ENCODE measurements around the gene DOP1A. TPM values are rescaled to one million over a fixed set of nuclear protein-coding genes. Genes with fewer than 3 reads are reported as not detected.

The DOP1A gene
- total and polyA plus RNA-seq, 2 donors from 2014 or later = 5.1 to 31.6 TPM

- DNase-seq (no peak), FAIRE-seq (no peak)
Observed at GRCh38 chr6:83072726-83073125, 5.3 kb downstream of the DOP1A start.

GRCh38 chr6:83073615-83074014, 6.1 kb downstream of the DOP1A start:
- Histone ChIP-seq H3K36me3 (ENCODE audit: control insufficient read depth in 2 of 3, insufficient read depth in 3 of 3, low read length in 3 of 3) (no peaks in the 10 kb centered on the region), H3K27me3 (ENCODE audit: control insufficient read depth, insufficient read depth, low read length) (no peaks in the 10 kb centered on the region), H3K27ac (ENCODE audit: low read depth in 2 of 2, low read length in 2 of 2) (no peak overlapping the region), H3K9ac (ENCODE audit: low read length in 3 of 3) (no peak overlapping the region), H3K9me3 (ENCODE audit: control insufficient read depth in 2 of 3, insufficient read depth in 1 of 3, low read length in 3 of 3) (no peaks in the 10 kb centered on the region), H3K4me3 (ENCODE audit: low read length in 3 of 3) (no peak overlapping the region), H3K4me1 (ENCODE audit: control insufficient read depth in 2 of 3, insufficient read depth in 2 of 3, low read depth in 1 of 3, low read length in 3 of 3) (peaks cover 4 to 7% (median 5%) of the 10 kb centered on the region in 3 donors)
- intact Hi-C loops (cut with DNase I) = no loop called here
- TF ChIP-seq CTCF (IDR thresholded peaks at IDR 0.05; ENCODE audit: borderline replicate concordance, extremely low read depth, insufficient read depth) = no peak
- DNase-seq (no peak), FAIRE-seq (no peak)

More at GRCh38 chr6:83072726-83073125, 5.3 kb downstream of the DOP1A start:
- TF ChIP-seq CTCF (IDR thresholded peaks at IDR 0.05; ENCODE audit: borderline replicate concordance, extremely low read depth, insufficient read depth) = no peak
- intact Hi-C loops (cut with DNase I) = no loop called here
- Histone ChIP-seq H3K27ac (ENCODE audit: low read depth in 2 of 2, low read length in 2 of 2) (no peak overlapping the region), H3K4me3 (ENCODE audit: low read length in 3 of 3) (no peak overlapping the region), H3K4me1 (ENCODE audit: control insufficient read depth in 2 of 3, insufficient read depth in 2 of 3, low read depth in 1 of 3, low read length in 3 of 3) (peaks cover 4 to 11% (median 5%) of the 10 kb centered on the region in 3 donors), H3K9me3 (ENCODE audit: control insufficient read depth in 2 of 3, insufficient read depth in 1 of 3, low read length in 3 of 3) (no peaks in the 10 kb centered on the region), H3K36me3 (ENCODE audit: control insufficient read depth in 2 of 3, insufficient read depth in 3 of 3, low read length in 3 of 3) (no peaks in the 10 kb centered on the region), H3K9ac (ENCODE audit: low read length in 3 of 3) (no peak overlapping the region), H3K27me3 (ENCODE audit: control insufficient read depth, insufficient read depth, low read length) (no peaks in the 10 kb centered on the region)

GRCh38 chr6:83083476-83083875, 16.0 kb downstream of the DOP1A start:
- DNase-seq = no peak
- intact Hi-C loops (cut with DNase I) = no loop called here
- no peak for TF ChIP-seq CTCF (IDR thresholded peaks at IDR 0.05; ENCODE audit: borderline replicate concordance, extremely low read depth, insufficient read depth)

GRCh38 chr6:83086751-83087150, 19.3 kb downstream of the DOP1A start:
- Histone ChIP-seq H3K4me3 (ENCODE audit: low read length in 3 of 3) (no peak overlapping the region), H3K9ac (ENCODE audit: low read length in 3 of 3) (no peak overlapping the region), H3K9me3 (ENCODE audit: control insufficient read depth in 2 of 3, insufficient read depth in 1 of 3, low read length in 3 of 3) (no peaks in the 10 kb centered on the region), H3K27ac (ENCODE audit: low read depth in 2 of 2, low read length in 2 of 2) (no peak overlapping the region), H3K27me3 (ENCODE audit: control insufficient read depth, insufficient read depth, low read length) (no peaks in the 10 kb centered on the region), H3K36me3 (ENCODE audit: control insufficient read depth in 2 of 3, insufficient read depth in 3 of 3, low read length in 3 of 3) (no peaks in the 10 kb centered on the region), H3K4me1 (ENCODE audit: control insufficient read depth in 2 of 3, insufficient read depth in 2 of 3, low read depth in 1 of 3, low read length in 3 of 3) (no peaks in the 10 kb centered on the region)
- TF ChIP-seq CTCF (IDR thresholded peaks at IDR 0.05; ENCODE audit: borderline replicate concordance, extremely low read depth, insufficient read depth) = no peak
- intact Hi-C loops (cut with DNase I) = no loop called here
- FAIRE-seq (no peak), DNase-seq (no peak)

More at GRCh38 chr6:83083476-83083875, 16.0 kb downstream of the DOP1A start:
- no peak for FAIRE-seq
- Histone ChIP-seq H3K27me3 (ENCODE audit: control insufficient read depth, insufficient read depth, low read length) (no peaks in the 10 kb centered on the region), H3K27ac (ENCODE audit: low read depth in 2 of 2, low read length in 2 of 2) (no peak overlapping the region), H3K9ac (ENCODE audit: low read length in 3 of 3) (no peak overlapping the region), H3K36me3 (ENCODE audit: control insufficient read depth in 2 of 3, insufficient read depth in 3 of 3, low read length in 3 of 3) (no peaks in the 10 kb centered on the region), H3K9me3 (ENCODE audit: control insufficient read depth in 2 of 3, insufficient read depth in 1 of 3, low read length in 3 of 3) (no peaks in the 10 kb centered on the region), H3K4me3 (ENCODE audit: low read length in 3 of 3) (no peak overlapping the region), H3K4me1 (ENCODE audit: control insufficient read depth in 2 of 3, insufficient read depth in 2 of 3, low read depth in 1 of 3, low read length in 3 of 3) (no peaks in the 10 kb centered on the region)
